ENCODE results near the gene RPTOR. TPM values are rescaled to one million over a fixed set of nuclear protein-coding genes. Genes with fewer than 3 reads are reported as not detected.

Gene RPTOR
- total and polyA plus RNA-seq, 2 donors (not counting 3 experiments of a cell fraction or from before 2014, with no cell fraction given): 10.7 to 41.8 TPM

GRCh38 chr17:80761110-80761871, 216.7 kb downstream of the RPTOR start:
- H3K9me1 ChIP-seq (replicated peaks; ENCODE audit: control insufficient read depth, extremely low read depth, insufficient read depth, low read length): no peaks in the 10 kb centered on the region
- BruUV-seq (replicated peaks): no TSS peak
- H3K79me2 ChIP-seq (ENCODE audit: control insufficient read depth, insufficient read depth, low read length): no peaks in the 10 kb centered on the region
- CTCF ChIA-PET: interaction anchor here (0.6 to 2.0 kb wide), 12 partner anchors 13 to 334 kb away, joined by 3 to 6 read pairs (median 4); no protein-coding TSS in a partner anchor
- DNase-seq (ENCODE audit: low read depth, low spot score) (peak; percentile 87), FAIRE-seq (peak; percentile 91)
- no peaks in the 10 kb centered on the region for H3K9me3 ChIP-seq (replicated peaks; ENCODE audit: control insufficient read depth, insufficient read depth, low read length)
- H3K9ac ChIP-seq (replicated peaks; ENCODE audit: extremely low read depth, insufficient read depth, low read length): peak overlapping the region; percentile 51
- peak; percentile 55 for TF ChIP-seq JUN (IDR thresholded peaks at IDR 0.05; ENCODE audit: borderline replicate concordance, insufficient read depth, insufficient read length, low read depth)
- TF ChIP-seq EZH2 (IDR thresholded peaks at IDR 0.05; ENCODE audit: borderline replicate concordance, low read depth, low read length, severe bottlenecking): no peak
- peak; percentile 40 for TF ChIP-seq GATA2 (IDR thresholded peaks at IDR 0.05; ENCODE audit: insufficient read depth, insufficient read length, low read depth, low read length)
- TF ChIP-seq POLR2A (IDR thresholded peaks at IDR 0.05; ENCODE audit: low read depth, low read length): peak; percentile 49
- TF ChIP-seq CTCF (IDR thresholded peaks at IDR 0.05; ENCODE audit: extremely low read depth in 1 of 2, insufficient read depth in 1 of 2, low read depth in 1 of 2, low read length in 2 of 2): no peak
- TF ChIP-seq FOS (IDR thresholded peaks at IDR 0.05; ENCODE audit: borderline replicate concordance, insufficient read depth, low read length): peak; percentile 92
- peak; percentile 1 for TF ChIP-seq MAX (IDR thresholded peaks at IDR 0.05; ENCODE audit: insufficient read depth, insufficient read length)
- peak; percentile 3 for TF ChIP-seq MYC (IDR thresholded peaks at IDR 0.05; ENCODE audit: low read depth, low read length)
- no peak for TF ChIP-seq POLR2AphosphoS5 (IDR thresholded peaks at IDR 0.05; ENCODE audit: insufficient read depth, low read depth, low read length)
- H3K4me2 ChIP-seq (ENCODE audit: insufficient read depth, low read length): peak overlapping the region; percentile 68
- H3K27me3 ChIP-seq (ENCODE audit: control insufficient read depth in 2 of 2, insufficient read depth in 2 of 2, low read length in 2 of 2): no peaks in the 10 kb centered on the region
- intact Hi-C loops (cut with micrococcal nuclease): loop anchor here (1.0 to 10.0 kb wide), 6 partner anchors 28 to 336 kb away; no protein-coding TSS in a partner anchor
- H4K20me1 ChIP-seq (replicated peaks; ENCODE audit: control insufficient read depth, extremely low read depth, insufficient read depth, low read length): no peaks in the 10 kb centered on the region
- H2AFZ ChIP-seq (ENCODE audit: low read depth, low read length): no peak overlapping the region
- POLR2A ChIA-PET: no interaction called here
- H3K27ac ChIP-seq (ENCODE audit: insufficient read depth, low read depth, low read length): peak overlapping the region; percentile 78
- peaks cover 59% of the 10 kb centered on the region for H3K4me1 ChIP-seq (ENCODE audit: control insufficient read depth, extremely low read depth, insufficient read depth, low read length)
- H3K36me3 ChIP-seq (ENCODE audit: control insufficient read depth in 2 of 2, extremely low read depth in 1 of 2, insufficient read depth in 2 of 2, low read length in 2 of 2): no peaks in the 10 kb centered on the region
- H3K4me3 ChIP-seq (replicated peaks in 1 of 3; ENCODE audit: insufficient read depth in 1 of 3, low read depth in 1 of 3, low read length in 3 of 3): peak overlapping the region in 1 of 3 experiments; percentile 7
- dilution Hi-C loops (cut with MboI; ENCODE audit: extremely low pct_ligation_motif_present, low sequenced_read_pairs): no loop called here

All from endothelial cell of umbilical vein (primary cell).